CD14-positive monocyte (primary cell): ENCODE measurements around the gene CD151. TPM values are rescaled to one million over a fixed set of nuclear protein-coding genes. Genes with fewer than 3 reads are reported as not detected.
A peak's percentile ranks its signal among the peaks of the same experiment; 100 is the strongest.

Experiments used
- DNase-seq, 3 donors: peaks; one replicate each; pipeline ENCODE4 v3.0.0-alpha.2; 2011 to 2022
- H2AFZ ChIP-seq: 2 replicates; pipeline ENCODE4 v1.6.0; 2012; ENCODE audit warnings: mild to moderate bottlenecking, low read depth, low read length, inconsistent platforms; ENCODE audit not compliant: insufficient read depth, poor library complexity, severe bottlenecking
- H3K27ac ChIP-seq, 2 donors: 1 replicate in 1 of 2; 2 replicates in 1 of 2; pipeline ENCODE4 v1.5.1; 2012 to 2013; ENCODE audit warnings: low read length in 2 of 2, control low read depth in 1 of 2, inconsistent platforms in 1 of 2, low read depth in 1 of 2, mild to moderate bottlenecking in 1 of 2
- H3K27me3 ChIP-seq, 2 donors: one replicate each; pipeline versions ENCODE4 v1.6.0 to v1.6.1; 2011 to 2013; ENCODE audit warnings: low read length in 2 of 2; ENCODE audit not compliant: control insufficient read depth in 2 of 2, insufficient read depth in 2 of 2
- H3K36me3 ChIP-seq, 2 donors: replicated peaks in 1 of 2; 1 replicate in 1 of 2; 2 replicates in 1 of 2; pipeline versions ENCODE4 v1.5.1 to v1.6.1; 2012 to 2013; ENCODE audit warnings: low read length in 2 of 2, control low read depth in 1 of 2, inconsistent platforms in 1 of 2, mild to moderate bottlenecking in 1 of 2; ENCODE audit not compliant: insufficient read depth in 2 of 2, control insufficient read depth in 1 of 2
- H3K4me1 ChIP-seq, 2 donors: 1 replicate in 1 of 2; 2 replicates in 1 of 2; pipeline versions ENCODE4 v1.5.1 to v1.6.1; 2012 to 2013; ENCODE audit warnings: low read length in 2 of 2, control low read depth in 1 of 2, inconsistent platforms in 1 of 2, mild to moderate bottlenecking in 1 of 2, moderate library complexity in 1 of 2; ENCODE audit not compliant: insufficient read depth in 2 of 2, control insufficient read depth in 1 of 2
- H3K4me2 ChIP-seq: replicated peaks from 2 replicates; pipeline ENCODE3; 2012; ENCODE audit warnings: low read length, moderate library complexity, mild to moderate bottlenecking; ENCODE audit not compliant: poor library complexity, severe bottlenecking; ENCODE audit errors: extremely low read depth
- H3K4me3 ChIP-seq, 3 experiments: fragments of 200-600 bp in 1 of 3; sonication (generic) in 1 of 3; replicated peaks in 1 of 3; 1 replicate in 2 of 3; 2 replicates in 1 of 3; pipeline ENCODE4 v1.5.1; 2011 to 2013; ENCODE audit warnings: low read length in 3 of 3, mild to moderate bottlenecking in 3 of 3, control low read depth in 2 of 3, low read depth in 2 of 3, inconsistent platforms in 1 of 3, moderate library complexity in 1 of 3
- H3K79me2 ChIP-seq: 2 replicates; pipeline ENCODE4 v1.6.0; 2012; ENCODE audit warnings: mild to moderate bottlenecking, control low read depth, inconsistent platforms, low read length, moderate library complexity; ENCODE audit not compliant: insufficient read depth
- H3K9ac ChIP-seq: 2 replicates; pipeline ENCODE4 v1.6.0; 2017; ENCODE audit warnings: low read length, mild to moderate bottlenecking; ENCODE audit not compliant: insufficient read depth, poor library complexity, severe bottlenecking
- H3K9me3 ChIP-seq, 2 donors: replicated peaks in 1 of 2; 1 replicate in 1 of 2; 2 replicates in 1 of 2; pipeline versions ENCODE4 v1.5.1 to v1.6.1; 2012 to 2013; ENCODE audit warnings: low read length in 2 of 2, control low read depth in 1 of 2; ENCODE audit not compliant: control insufficient read depth in 1 of 2, insufficient read depth in 1 of 2
- H4K20me1 ChIP-seq: 2 replicates; pipeline ENCODE4 v1.6.0; 2012; ENCODE audit warnings: mild to moderate bottlenecking, low read length, control low read depth, moderate library complexity; ENCODE audit not compliant: insufficient read depth
- H3K27ac Mint-ChIP-seq, 7 donors: one replicate each; pipeline ENCODE4 v1.8.0; 2020; ENCODE audit warnings: mild to moderate bottlenecking in 7 of 7, mixed read lengths in 7 of 7, moderate library complexity in 6 of 7, inconsistent platforms in 2 of 7
- H3K27me3 Mint-ChIP-seq, 3 donors: one replicate each; pipeline ENCODE4 v1.8.0; 2021 to 2022; ENCODE audit warnings: low read depth in 3 of 3, mild to moderate bottlenecking in 3 of 3, mixed read lengths in 3 of 3, moderate library complexity in 3 of 3, inconsistent platforms in 1 of 3
- H3K36me3 Mint-ChIP-seq, 2 donors: one replicate each; pipeline ENCODE4 v1.8.0; 2020; ENCODE audit warnings: mixed read lengths in 2 of 2, inconsistent platforms in 1 of 2, mild to moderate bottlenecking in 1 of 2
- H3K4me1 Mint-ChIP-seq: one replicate; pipeline ENCODE4 v1.8.0; 2020; ENCODE audit warnings: mild to moderate bottlenecking, mixed read lengths
- H3K4me3 Mint-ChIP-seq, 2 donors: one replicate each; pipeline ENCODE4 v1.8.0; 2020; ENCODE audit warnings: mild to moderate bottlenecking in 2 of 2, mixed read lengths in 2 of 2, moderate library complexity in 1 of 2
- H3K9me3 Mint-ChIP-seq, 7 donors: one replicate each; pipeline ENCODE4 v1.8.0; 2020 to 2022; ENCODE audit warnings: mixed read lengths in 7 of 7, mild to moderate bottlenecking in 6 of 7, moderate library complexity in 6 of 7, inconsistent platforms in 2 of 7
- WGBS: methylation state at CpG from one replicate; pipeline ENCODE4 v1.1.5; 2013; ENCODE audit warnings: missing lambda C conversion rate; ENCODE audit not compliant: insufficient coverage; 5-methylcytosine and 5-hydroxymethylcytosine counted together
- intact Hi-C, 2 donors: fragments of 100-400 bp; cut with micrococcal nuclease; formaldehyde crosslinking; loops; one replicate each; pipeline versions ENCODE4 v1.15.0 to v1.15.1; 2023
- polyA plus RNA-seq, 3 donors: library from polyadenylated mRNA; depleted of rRNA in 1 of 3; unstranded in 2 of 3; stranded (reverse) in 1 of 3; fragments of 300-500 nt in 2 of 3; fragments of >200 nt in 1 of 3; fragmentation: Illumina TruSeq in 2 of 3; gene quantifications; 1 replicate in 2 of 3; 2 replicates in 1 of 3; pipeline ENCODE4 v1.2.3, GENCODE V29; 2012 to 2021
- TF ChIP-seq, protein P1 (sequence below): fragments of 200-600 bp; IDR thresholded peaks from one replicate; pipeline ENCODE4 v1.8.0; 2022; ENCODE audit warnings: antibody characterized with exemption, mild to moderate bottlenecking

CD151 gene
- polyA plus RNA-seq, 3 donors = 18.1 to 200 (median 57.4) TPM

GRCh38 chr11:826836-827145 lies 6.0 kb upstream of the CD151 start:
- H3K36me3 ChIP-seq = peaks cover 21 to 32% of the 10 kb centered on the region in 2 donors
- WGBS = 0% methylated on average over 19 of the region's 22 CpGs

GRCh38 chr11:827146-827896 lies 5.4 kb upstream of the CD151 start:
- peak overlapping the region in 4 of 7 donors; percentile 30 to 81 (median 47) for H3K27ac Mint-ChIP-seq
- H3K4me3 ChIP-seq = peak overlapping the region; percentile 21 to 73 (median 39)

More at GRCh38 chr11:826836-827145, 6.0 kb upstream of the CD151 start:
- Histone ChIP-seq H3K9me3 (no peaks in the 10 kb centered on the region), H3K4me2 (peak overlapping the region; percentile 84), H4K20me1 (peaks cover 58% of the 10 kb centered on the region), H3K4me1 (peaks cover 74 to 84% of the 10 kb centered on the region in 2 donors), H3K27ac (no peak overlapping the region), H3K27me3 (peaks cover 10 to 48% of the 10 kb centered on the region in 2 donors), H3K79me2 (peaks cover 26% of the 10 kb centered on the region), H3K4me3 (peak overlapping the region; percentile 21 to 73 (median 27)), H3K9ac (peak overlapping the region; percentile 60), H2AFZ (peak overlapping the region; percentile 63)
- Mint-ChIP-seq H3K27ac (peak overlapping the region in 1 of 7 donors; percentile 30), H3K9me3 (peaks cover 0 to 14% (median 1%) of the 10 kb centered on the region in 7 donors), H3K4me3 (peak overlapping the region; percentile 69 to 73), H3K27me3 (peaks cover 46 to 51% (median 51%) of the 10 kb centered on the region in 3 donors), H3K36me3 (peaks cover 33 to 38% of the 10 kb centered on the region in 2 donors), H3K4me1 (peaks cover 64% of the 10 kb centered on the region)
- DNase-seq = no peak
- TF ChIP-seq, protein P1, sequence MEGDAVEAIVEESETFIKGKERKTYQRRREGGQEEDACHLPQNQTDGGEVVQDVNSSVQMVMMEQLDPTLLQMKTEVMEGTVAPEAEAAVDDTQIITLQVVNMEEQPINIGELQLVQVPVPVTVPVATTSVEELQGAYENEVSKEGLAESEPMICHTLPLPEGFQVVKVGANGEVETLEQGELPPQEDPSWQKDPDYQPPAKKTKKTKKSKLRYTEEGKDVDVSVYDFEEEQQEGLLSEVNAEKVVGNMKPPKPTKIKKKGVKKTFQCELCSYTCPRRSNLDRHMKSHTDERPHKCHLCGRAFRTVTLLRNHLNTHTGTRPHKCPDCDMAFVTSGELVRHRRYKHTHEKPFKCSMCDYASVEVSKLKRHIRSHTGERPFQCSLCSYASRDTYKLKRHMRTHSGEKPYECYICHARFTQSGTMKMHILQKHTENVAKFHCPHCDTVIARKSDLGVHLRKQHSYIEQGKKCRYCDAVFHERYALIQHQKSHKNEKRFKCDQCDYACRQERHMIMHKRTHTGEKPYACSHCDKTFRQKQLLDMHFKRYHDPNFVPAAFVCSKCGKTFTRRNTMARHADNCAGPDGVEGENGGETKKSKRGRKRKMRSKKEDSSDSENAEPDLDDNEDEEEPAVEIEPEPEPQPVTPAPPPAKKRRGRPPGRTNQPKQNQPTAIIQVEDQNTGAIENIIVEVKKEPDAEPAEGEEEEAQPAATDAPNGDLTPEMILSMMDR = no peak
- intact Hi-C loops = no loop called here

More at GRCh38 chr11:827146-827896, 5.4 kb upstream of the CD151 start:
- Histone ChIP-seq H3K27ac (no peak overlapping the region), H3K4me2 (peak overlapping the region; percentile 84), H3K79me2 (peaks cover 21% of the 10 kb centered on the region), H3K27me3 (peaks cover 10 to 53% of the 10 kb centered on the region in 2 donors), H3K36me3 (peaks cover 21 to 32% of the 10 kb centered on the region in 2 donors), H2AFZ (peak overlapping the region; percentile 63), H3K4me1 (peaks cover 74 to 84% of the 10 kb centered on the region in 2 donors), H3K9ac (peak overlapping the region; percentile 60), H4K20me1 (peaks cover 57% of the 10 kb centered on the region), H3K9me3 (no peaks in the 10 kb centered on the region)
- H3K27me3 Mint-ChIP-seq = peaks cover 47 to 56% (median 53%) of the 10 kb centered on the region in 3 donors
- H3K36me3 Mint-ChIP-seq = peaks cover 32 to 35% of the 10 kb centered on the region in 2 donors
- H3K4me3 Mint-ChIP-seq = peak overlapping the region; percentile 81 to 89
- intact Hi-C loops = no loop called here
- DNase-seq = no peak
- peaks cover 64% of the 10 kb centered on the region for H3K4me1 Mint-ChIP-seq
- WGBS = 3% methylated on average over 55 of the region's 66 CpGs
- H3K9me3 Mint-ChIP-seq = peaks cover 0 to 17% (median 1%) of the 10 kb centered on the region in 7 donors
- TF ChIP-seq, protein P1 = no peak
